Measurements from ENCODE around the gene NFYC.

The NFYC gene

GRCh38 chr1:40668769-40669525, 22.6 kb upstream of the NFYC start:
- H3K4me3 ChIP-seq (ENCODE audit: low read length): no peak overlapping the region
- no peak overlapping the region for H3K9ac ChIP-seq (ENCODE audit: low read depth, low read length)
- peaks cover 35% of the 10 kb centered on the region for H3K27me3 ChIP-seq (ENCODE audit: control insufficient read depth, insufficient read depth, low read length)
- H3K4me2 ChIP-seq (ENCODE audit: low read length): no peak overlapping the region
- no peaks in the 10 kb centered on the region for H3K36me3 ChIP-seq (ENCODE audit: insufficient read depth, low read length)
- no peaks in the 10 kb centered on the region for H3K9me3 ChIP-seq (replicated peaks; ENCODE audit: low read length)
- H3K4me1 ChIP-seq (ENCODE audit: control insufficient read depth, insufficient read depth, low read length): peaks cover 6% of the 10 kb centered on the region

GRCh38 chr1:40673452-40673851, 18.1 kb upstream of the NFYC start:
- Histone ChIP-seq H3K36me3 (ENCODE audit: insufficient read depth, low read length) (no peaks in the 10 kb centered on the region), H3K9ac (ENCODE audit: low read depth, low read length) (no peak overlapping the region), H3K4me2 (ENCODE audit: low read length) (no peak overlapping the region), H3K27me3 (ENCODE audit: control insufficient read depth, insufficient read depth, low read length) (peaks cover 33% of the 10 kb centered on the region), H3K9me3 (replicated peaks; ENCODE audit: low read length) (no peaks in the 10 kb centered on the region), H3K4me3 (ENCODE audit: low read length) (no peak overlapping the region), H3K4me1 (ENCODE audit: control insufficient read depth, insufficient read depth, low read length) (no peaks in the 10 kb centered on the region)

- Histone ChIP-seq H3K4me1 (ENCODE audit: control insufficient read depth, insufficient read depth, low read length) (no peaks in the 10 kb centered on the region), H3K9ac (ENCODE audit: low read depth, low read length) (no peak overlapping the region), H3K4me3 (ENCODE audit: low read length) (no peak overlapping the region), H3K4me2 (ENCODE audit: low read length) (no peak overlapping the region), H3K27me3 (ENCODE audit: control insufficient read depth, insufficient read depth, low read length) (peaks cover 16% of the 10 kb centered on the region), H3K9me3 (replicated peaks; ENCODE audit: low read length) (no peaks in the 10 kb centered on the region), H3K36me3 (ENCODE audit: insufficient read depth, low read length) (no peaks in the 10 kb centered on the region)
Measured at GRCh38 chr1:40676501-40676900, 15.0 kb upstream of the NFYC start.

- Histone ChIP-seq H3K4me1 (ENCODE audit: control insufficient read depth, insufficient read depth, low read length) (no peaks in the 10 kb centered on the region), H3K4me2 (ENCODE audit: low read length) (no peak overlapping the region), H3K9ac (ENCODE audit: low read depth, low read length) (no peak overlapping the region), H3K4me3 (ENCODE audit: low read length) (no peak overlapping the region), H3K9me3 (replicated peaks; ENCODE audit: low read length) (no peaks in the 10 kb centered on the region), H3K36me3 (ENCODE audit: insufficient read depth, low read length) (no peaks in the 10 kb centered on the region), H3K27me3 (ENCODE audit: control insufficient read depth, insufficient read depth, low read length) (peaks cover 15% of the 10 kb centered on the region)
Measured at GRCh38 chr1:40679165-40679953, 12.1 kb upstream of the NFYC start.

- Histone ChIP-seq H3K4me2 (ENCODE audit: low read length) (no peak overlapping the region), H3K4me1 (ENCODE audit: control insufficient read depth, insufficient read depth, low read length) (no peaks in the 10 kb centered on the region)
Measured at GRCh38 chr1:40684669-40685068, 6.8 kb upstream of the NFYC start.

GRCh38 chr1:40687059-40687458, 4.4 kb upstream of the NFYC start:
- H3K9me3 ChIP-seq (replicated peaks; ENCODE audit: low read length): no peaks in the 10 kb centered on the region
- no peaks in the 10 kb centered on the region for H3K36me3 ChIP-seq (ENCODE audit: insufficient read depth, low read length)
- no peaks in the 10 kb centered on the region for H3K27me3 ChIP-seq (ENCODE audit: control insufficient read depth, insufficient read depth, low read length)
- H3K4me2 ChIP-seq (ENCODE audit: low read length): no peak overlapping the region
- H3K9ac ChIP-seq (ENCODE audit: low read depth, low read length): no peak overlapping the region
- H3K4me3 ChIP-seq (ENCODE audit: low read length): no peak overlapping the region
- peaks cover 5% of the 10 kb centered on the region for H3K4me1 ChIP-seq (ENCODE audit: control insufficient read depth, insufficient read depth, low read length)

More at GRCh38 chr1:40684669-40685068, 6.8 kb upstream of the NFYC start:
- H3K9me3 ChIP-seq (replicated peaks; ENCODE audit: low read length): no peaks in the 10 kb centered on the region
- H3K4me3 ChIP-seq (ENCODE audit: low read length): no peak overlapping the region
- H3K36me3 ChIP-seq (ENCODE audit: insufficient read depth, low read length): no peaks in the 10 kb centered on the region
- no peaks in the 10 kb centered on the region for H3K27me3 ChIP-seq (ENCODE audit: control insufficient read depth, insufficient read depth, low read length)
- H3K9ac ChIP-seq (ENCODE audit: low read depth, low read length): no peak overlapping the region

GRCh38 chr1:40687661-40688060, 3.8 kb upstream of the NFYC start:
- H3K9me3 ChIP-seq (replicated peaks; ENCODE audit: low read length): no peaks in the 10 kb centered on the region

GRCh38 chr1:40689737-40690136, 1.8 kb upstream of the NFYC start:
- H3K9me3 ChIP-seq (replicated peaks; ENCODE audit: low read length): no peaks in the 10 kb centered on the region
- H3K4me2 ChIP-seq (ENCODE audit: low read length): no peak overlapping the region
- H3K27me3 ChIP-seq (ENCODE audit: control insufficient read depth, insufficient read depth, low read length): no peaks in the 10 kb centered on the region
- no peak overlapping the region for H3K4me3 ChIP-seq (ENCODE audit: low read length)
- H3K9ac ChIP-seq (ENCODE audit: low read depth, low read length): no peak overlapping the region
- H3K36me3 ChIP-seq (ENCODE audit: insufficient read depth, low read length): no peaks in the 10 kb centered on the region
- peaks cover 13% of the 10 kb centered on the region for H3K4me1 ChIP-seq (ENCODE audit: control insufficient read depth, insufficient read depth, low read length)

More at GRCh38 chr1:40687661-40688060, 3.8 kb upstream of the NFYC start:
- peaks cover 5% of the 10 kb centered on the region for H3K4me1 ChIP-seq (ENCODE audit: control insufficient read depth, insufficient read depth, low read length)
- H3K4me2 ChIP-seq (ENCODE audit: low read length): no peak overlapping the region
- no peak overlapping the region for H3K9ac ChIP-seq (ENCODE audit: low read depth, low read length)
- H3K36me3 ChIP-seq (ENCODE audit: insufficient read depth, low read length): no peaks in the 10 kb centered on the region
- no peak overlapping the region for H3K4me3 ChIP-seq (ENCODE audit: low read length)
- H3K27me3 ChIP-seq (ENCODE audit: control insufficient read depth, insufficient read depth, low read length): no peaks in the 10 kb centered on the region

GRCh38 chr1:40690771-40691537, 550 bp upstream of the NFYC start:
- Histone ChIP-seq H3K36me3 (ENCODE audit: insufficient read depth, low read length) (no peaks in the 10 kb centered on the region), H3K9ac (ENCODE audit: low read depth, low read length) (peak overlapping the region; percentile 98), H3K4me1 (ENCODE audit: control insufficient read depth, insufficient read depth, low read length) (peaks cover 13% of the 10 kb centered on the region), H3K9me3 (replicated peaks; ENCODE audit: low read length) (no peaks in the 10 kb centered on the region), H3K27me3 (ENCODE audit: control insufficient read depth, insufficient read depth, low read length) (no peaks in the 10 kb centered on the region), H3K4me3 (ENCODE audit: low read length) (peak overlapping the region; percentile 97), H3K4me2 (ENCODE audit: low read length) (peak overlapping the region; percentile 84)

- Histone ChIP-seq H3K4me1 (ENCODE audit: control insufficient read depth, insufficient read depth, low read length) (peaks cover 13% of the 10 kb centered on the region), H3K9ac (ENCODE audit: low read depth, low read length) (peak overlapping the region; percentile 98), H3K9me3 (replicated peaks; ENCODE audit: low read length) (no peaks in the 10 kb centered on the region), H3K4me3 (ENCODE audit: low read length) (peak overlapping the region; percentile 97), H3K4me2 (ENCODE audit: low read length) (peak overlapping the region; percentile 84), H3K36me3 (ENCODE audit: insufficient read depth, low read length) (no peaks in the 10 kb centered on the region), H3K27me3 (ENCODE audit: control insufficient read depth, insufficient read depth, low read length) (no peaks in the 10 kb centered on the region)
Measured at GRCh38 chr1:40692429-40692895, 958 bp downstream of the NFYC start.

- H3K27me3 ChIP-seq (ENCODE audit: control insufficient read depth, insufficient read depth, low read length): no peaks in the 10 kb centered on the region
- peak overlapping the region; percentile 84 for H3K4me2 ChIP-seq (ENCODE audit: low read length)
- H3K9ac ChIP-seq (ENCODE audit: low read depth, low read length): peak overlapping the region; percentile 98
- H3K36me3 ChIP-seq (ENCODE audit: insufficient read depth, low read length): no peaks in the 10 kb centered on the region
- peak overlapping the region; percentile 97 for H3K4me3 ChIP-seq (ENCODE audit: low read length)
- H3K9me3 ChIP-seq (replicated peaks; ENCODE audit: low read length): no peaks in the 10 kb centered on the region
- peaks cover 13% of the 10 kb centered on the region for H3K4me1 ChIP-seq (ENCODE audit: control insufficient read depth, insufficient read depth, low read length)
Measured at GRCh38 chr1:40693425-40693824, 1.9 kb downstream of the NFYC start.
